GM19438 (cell line): ENCODE data around the gene LSM14A.
"Not testable (repeated sequence)": the region's sequence is repeated elsewhere in the genome, so short reads cannot be mapped to it uniquely, and the experiment has no call there.

ENCODE experiments used
- ATAC-seq: cut with Tn5 transposase; IDR thresholded peaks from one replicate; pipeline ENCODE4 v1.9.1; 2021; ENCODE audit warnings: low read depth; ENCODE audit not compliant: unreplicated experiment

Gene LSM14A

GRCh38 chr19:34155686-34156085, 16.6 kb upstream of the LSM14A start:
- no peak for ATAC-seq

GRCh38 chr19:34158966-34159365, 13.3 kb upstream of the LSM14A start:
- not testable (repeated sequence) for ATAC-seq

GRCh38 chr19:34159541-34159940, 12.8 kb upstream of the LSM14A start:
- not testable (repeated sequence) for ATAC-seq

- ATAC-seq: not testable (repeated sequence)
These were observed 10.4 kb upstream of the LSM14A start for GRCh38 chr19:34161902-34162301.

GRCh38 chr19:34165295-34165738, 7.0 kb upstream of the LSM14A start:
- no peak for ATAC-seq

- ATAC-seq: not testable (repeated sequence)
These were observed 2.7 kb upstream of the LSM14A start for GRCh38 chr19:34169475-34170199.

- ATAC-seq: no peak
These were observed 796 bp upstream of the LSM14A start for GRCh38 chr19:34171539-34171876.

- peak; percentile 20 for ATAC-seq
These were observed 423 bp downstream of the LSM14A start for GRCh38 chr19:34172661-34173192.

GRCh38 chr19:34173193-34173956, 1.1 kb downstream of the LSM14A start:
- ATAC-seq: no peak

GRCh38 chr19:34175173-34175572, 2.9 kb downstream of the LSM14A start:
- not testable (repeated sequence) for ATAC-seq

GRCh38 chr19:34176581-34176980, 4.3 kb downstream of the LSM14A start:
- ATAC-seq: no peak

- no peak for ATAC-seq
These were observed 5.9 kb downstream of the LSM14A start for GRCh38 chr19:34178274-34178610.

GRCh38 chr19:34179066-34179465, 6.8 kb downstream of the LSM14A start:
- ATAC-seq: no peak

- ATAC-seq: no peak
These were observed 8.0 kb downstream of the LSM14A start for GRCh38 chr19:34180273-34180672.

- ATAC-seq: no peak
These were observed 8.4 kb downstream of the LSM14A start for GRCh38 chr19:34180709-34181108.

- ATAC-seq: no peak
These were observed 9.0 kb downstream of the LSM14A start for GRCh38 chr19:34181111-34181864.

GRCh38 chr19:34182125-34182524, 9.8 kb downstream of the LSM14A start:
- no peak for ATAC-seq

GRCh38 chr19:34184880-34185491, 12.7 kb downstream of the LSM14A start:
- ATAC-seq: no peak

GRCh38 chr19:34186205-34186604, 13.9 kb downstream of the LSM14A start:
- ATAC-seq: no peak

GRCh38 chr19:34187011-34187410, 14.7 kb downstream of the LSM14A start:
- ATAC-seq: no peak

GRCh38 chr19:34188408-34188807, 16.1 kb downstream of the LSM14A start:
- ATAC-seq: no peak
